ENCODE data around the gene FHOD3. TPM values are rescaled to one million over a fixed set of nuclear protein-coding genes. Genes with fewer than 3 reads are reported as not detected.

The FHOD3 gene
- total and polyA plus RNA-seq, 9 of the 15 experiments (the other 6 are each of a cell fraction or from before 2014, with no cell fraction given) = 0.11 TPM; not detected in 8

GRCh38 chr18:36312806-36313395 lies 15.4 kb downstream of the FHOD3 start:
- no peak for FAIRE-seq
- no peaks in the 10 kb centered on the region; a peak in 1 of 5 replicates for H3K4me1 ChIP-seq (replicated peaks in 1 of 2; ENCODE audit: control insufficient read depth in 2 of 2, insufficient read depth in 2 of 2, low read length in 2 of 2)
- no peak overlapping the region for H3K4me2 ChIP-seq (ENCODE audit: insufficient read depth, low read length)
- H3K36me3 ChIP-seq (ENCODE audit: control insufficient read depth, insufficient read depth, low read length) = no peaks in the 10 kb centered on the region
- H3K27me3 ChIP-seq (ENCODE audit: control insufficient read depth in 2 of 2, insufficient read depth in 2 of 2, low read length in 2 of 2) = peaks cover 2 to 23% of the 10 kb centered on the region in 2 experiments; a peak in 3 of 5 replicates
- POLR2A ChIA-PET = no interaction called here
- intact Hi-C loops (cut with micrococcal nuclease) = no loop called here
- no peak for DNase-seq (ENCODE audit: extremely low read depth in 1 of 4, low spot score in 3 of 4)
- WGBS (ENCODE audit: insufficient coverage, low coverage, missing lambda C conversion rate) = 0% methylated on average over 2 of the region's 2 CpGs
- BruUV-seq (replicated peaks) = no TSS peak
- H3K9ac ChIP-seq (ENCODE audit: insufficient read depth in 1 of 2, low read depth in 2 of 2, low read length in 2 of 2) = no peak overlapping the region
- no peaks in the 10 kb centered on the region for H3K9me1 ChIP-seq (ENCODE audit: control insufficient read depth, insufficient read depth, low read length)
- in situ Hi-C loops (cut with MboI) = no loop called here
- no peak overlapping the region for H2AFZ ChIP-seq (ENCODE audit: low read depth, low read length)
- H3K79me2 ChIP-seq (ENCODE audit: control insufficient read depth, insufficient read depth, low read length) = no peaks in the 10 kb centered on the region
- no peak overlapping the region for H3K4me3 ChIP-seq
- no peaks in the 10 kb centered on the region for H3K9me3 ChIP-seq (replicated peaks; ENCODE audit: control insufficient read depth, insufficient read depth, low read depth, low read length)
- H4K20me1 ChIP-seq (replicated peaks; ENCODE audit: control insufficient read depth, insufficient read depth, low read length) = no peaks in the 10 kb centered on the region
- ATAC-seq = no peak
- CTCF ChIA-PET (ENCODE audit: low intra/inter-chr PET ratio) = no interaction called here
- no peak overlapping the region for H3K27ac ChIP-seq (ENCODE audit: extremely low read depth, low read depth, low read length)
- no peak for TF ChIP-seq PTTG1 (tag; IDR thresholded peaks at IDR 0.05; ENCODE audit: low read depth)
- no peak for TF ChIP-seq TSC22D4 (tag; IDR thresholded peaks at IDR 0.05)
- no peak for TF ChIP-seq CLOCK (CRISPR knock-in tag; IDR thresholded peaks at IDR 0.05; ENCODE audit: borderline replicate concordance)
- no peak for TF ChIP-seq PHTF2 (CRISPR knock-in tag; IDR thresholded peaks at IDR 0.05)
- TF ChIP-seq NR4A1 (CRISPR knock-in tag; IDR thresholded peaks at IDR 0.05) = no peak
- no peak for TF ChIP-seq NR4A1 (tag; IDR thresholded peaks at IDR 0.05)
- no peak for TF ChIP-seq HNRNPUL1 (IDR thresholded peaks at IDR 0.05; ENCODE audit: low read length)
- TF ChIP-seq BACH1 (tag; IDR thresholded peaks at IDR 0.05) = no peak
- TF ChIP-seq ZBTB34 (CRISPR knock-in tag; IDR thresholded peaks at IDR 0.05) = no peak
- no peak for TF ChIP-seq RBM14 (IDR thresholded peaks at IDR 0.05; ENCODE audit: borderline replicate concordance, insufficient read depth, low read depth, low read length)
- TF ChIP-seq ZBTB49 (CRISPR knock-in tag; IDR thresholded peaks at IDR 0.05; ENCODE audit: borderline replicate concordance) = no peak
- TF ChIP-seq ZNF12 (CRISPR knock-in tag; IDR thresholded peaks at IDR 0.05) = no peak
- no peak for TF ChIP-seq ZKSCAN3 (CRISPR knock-in tag; IDR thresholded peaks at IDR 0.05)
- no peak for TF ChIP-seq UBTF (IDR thresholded peaks at IDR 0.05; ENCODE audit: borderline replicate concordance in 1 of 2, low read depth in 2 of 2, low read length in 2 of 2)

Measured in K562 (cell line).